ENCODE results near the gene HEMK1. TPM values are rescaled to one million over a fixed set of nuclear protein-coding genes. Genes with fewer than 3 reads are reported as not detected.
A peak's percentile ranks its signal among the peaks of the same experiment; 100 is the strongest.

The HEMK1 gene
- total and polyA plus RNA-seq, 2 of the 4 experiments (the other 2 are of a cell fraction) = 17.2 to 20.8 TPM

- Histone ChIP-seq H3K9ac (ENCODE audit: low read depth, low read length) (no peak overlapping the region), H4K91ac (ENCODE audit: insufficient read depth, low read depth, low read length) (no peak overlapping the region), H3K27me3 (ENCODE audit: control insufficient read depth, insufficient read depth, low read length) (peaks cover 37% of the 10 kb centered on the region), H3K4me1 (ENCODE audit: control insufficient read depth, insufficient read depth, low read length) (no peaks in the 10 kb centered on the region), H3K36me3 (ENCODE audit: control insufficient read depth, insufficient read depth, low read length) (no peaks in the 10 kb centered on the region), H3K56ac (ENCODE audit: extremely low read depth, insufficient read depth, low read length) (no peak overlapping the region), H3K18ac (ENCODE audit: low read depth, low read length) (no peak overlapping the region), H2AFZ (replicated peaks; ENCODE audit: low read length, poor library complexity) (no peak overlapping the region), H3K23ac (ENCODE audit: low read depth, low read length) (no peak overlapping the region), H2AK9ac (replicated peaks; ENCODE audit: low read depth, low read length, poor library complexity) (no peak overlapping the region), H3K4ac (ENCODE audit: low read depth, low read length) (no peak overlapping the region), H4K20me1 (ENCODE audit: insufficient read depth, low read length) (no peaks in the 10 kb centered on the region), H3K14ac (replicated peaks; ENCODE audit: low read depth, low read length) (no peak overlapping the region), H3K9me3 (ENCODE audit: control insufficient read depth, insufficient read depth, low read length) (no peaks in the 10 kb centered on the region), H3K9me1 (ENCODE audit: insufficient read depth, low read length) (no peaks in the 10 kb centered on the region), H4K8ac (ENCODE audit: low read depth in 2 of 2, low read length in 2 of 2) (no peak overlapping the region), H3K4me3 (ENCODE audit: insufficient read depth, low read depth, low read length) (no peak overlapping the region), H3K4me2 (ENCODE audit: low read depth, low read length) (no peak overlapping the region), H2BK15ac (ENCODE audit: low read depth, low read length) (no peak overlapping the region), H2BK5ac (ENCODE audit: low read depth, low read length, poor library complexity, severe bottlenecking) (no peak overlapping the region), H3K79me1 (ENCODE audit: low read depth in 1 of 2, low read length in 2 of 2) (no peaks in the 10 kb centered on the region), H3K27ac (ENCODE audit: insufficient read depth, low read length) (no peak overlapping the region), H2AK5ac (ENCODE audit: low read depth, low read length) (no peak overlapping the region), H4K5ac (ENCODE audit: low read depth, low read length) (no peak overlapping the region), H2BK20ac (ENCODE audit: low read depth, low read length) (no peak overlapping the region), H2BK120ac (ENCODE audit: low read depth, low read length) (no peak overlapping the region)
- TF ChIP-seq MXI1 (IDR thresholded peaks at IDR 0.05; ENCODE audit: borderline replicate concordance, low read depth, low read length) (no peak), RAD21 (IDR thresholded peaks at IDR 0.05; ENCODE audit: low read length) (peak; percentile 56), CTCF (conservative IDR thresholded peaks at IDR 0.05; ENCODE audit: low read depth, low read length) (peak; percentile 62), SMC3 (IDR thresholded peaks at IDR 0.05; ENCODE audit: low read depth, low read length) (peak; percentile 57)
- ATAC-seq (ENCODE audit: low read depth) = peak; percentile 87
- in situ Hi-C loops (cut with MboI; ENCODE audit: low sequenced_read_pairs) (no loop called here), intact Hi-C loops (cut with micrococcal nuclease) (loop anchor here (2.0 kb wide), 1 partner anchor 203 kb away; no protein-coding TSS in a partner anchor), dilution Hi-C loops (cut with HindIII; ENCODE audit: low sequenced_read_pairs, unreplicated experiment) (no loop called here)
- BruUV-seq (replicated peaks) = no TSS peak
- DNase-seq = peak; percentile 20
- ChIA-PET POLR2A (ENCODE audit: unreplicated experiment) (no interaction called here), CTCF (no interaction called here)
- 80% methylated on average over 2 of the region's 13 CpGs; no CpG with 5 or more reads in 1 of the 2 experiments for WGBS, 2 experiments (ENCODE audit: extremely low coverage in 2 of 2, insufficient read length in 1 of 2)
These were observed 19.1 kb upstream of the HEMK1 start for GRCh38 chr3:50550079-50550736.
